Nucleus accumbens (tissue), 56 donors: ENCODE measurements around the gene AEBP2.
"Not testable (repeated sequence)": the region's sequence is repeated elsewhere in the genome, so short reads cannot be mapped to it uniquely, and the experiment has no call there.

ENCODE experiments used
- DNase-seq, 56 donors: peaks; one replicate each; lab custom pipeline; 2025; lab: John Stamatoyannopoulos, UW

Gene AEBP2

DNA sequence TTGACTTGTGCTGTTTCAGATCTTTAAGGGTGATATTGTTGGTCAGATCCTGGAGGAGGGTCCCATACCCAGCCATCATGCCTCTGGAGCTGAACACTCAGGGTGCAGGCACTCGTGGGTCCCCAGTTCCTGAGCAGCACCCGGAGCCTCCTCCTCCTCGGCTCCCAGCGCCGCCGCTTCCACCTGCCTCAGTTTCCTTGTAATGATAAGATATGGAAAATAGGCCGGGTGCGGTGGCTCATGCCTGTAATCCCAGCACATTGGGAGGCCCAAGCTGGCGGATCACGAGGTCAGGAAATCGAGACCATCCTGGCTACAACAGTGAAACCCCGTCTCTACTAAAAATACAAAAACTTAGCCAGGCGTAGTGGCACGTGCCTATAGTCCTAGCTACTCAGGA is 20.2 kb upstream of the AEBP2 start:
- no peak for DNase-seq

DNA sequence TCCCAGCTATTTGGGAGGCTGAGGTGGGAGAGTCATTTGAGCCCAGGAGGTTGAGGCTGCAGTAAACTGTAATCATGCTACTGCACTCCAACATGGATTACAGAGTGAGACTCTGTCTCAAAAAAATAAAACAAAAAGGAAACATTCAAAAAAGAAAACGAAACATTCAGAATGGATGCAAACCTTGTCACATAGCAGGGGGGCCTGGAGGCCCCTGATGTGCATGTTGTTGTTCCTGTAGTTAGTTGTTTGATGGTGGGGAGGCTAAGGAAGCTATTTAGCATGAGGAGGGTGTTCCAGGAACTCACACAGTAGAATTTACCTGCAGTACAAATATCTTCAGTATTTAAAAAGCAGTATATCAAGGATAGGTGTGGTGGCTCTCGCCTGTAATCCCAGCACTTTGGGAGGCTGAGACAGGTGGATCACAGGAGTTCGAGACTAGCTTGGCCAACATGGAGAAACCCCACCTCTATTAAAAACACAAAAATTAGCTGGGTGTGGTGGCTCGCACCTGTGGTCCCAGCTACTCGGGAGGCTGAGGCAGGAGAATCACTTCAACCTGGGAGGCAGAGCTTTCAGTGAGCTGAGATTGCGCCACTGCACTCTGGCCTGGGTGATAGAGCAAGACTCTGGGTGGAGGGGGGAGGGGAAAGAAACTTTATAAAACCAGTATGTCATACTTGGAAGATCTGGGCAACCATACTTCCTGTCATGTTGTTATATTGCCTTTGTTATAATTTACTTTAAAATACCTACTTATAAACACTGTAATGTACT is 17.6 kb upstream of the AEBP2 start:
- no peak for DNase-seq

GRCh38 chr12:19423166-19423930 is 15.9 kb upstream of the AEBP2 start:
- no peak for DNase-seq

GRCh38 chr12:19428246-19428645 is 11.0 kb upstream of the AEBP2 start:
- DNase-seq: no peak

GRCh38 chr12:19429491-19429890 is 9.8 kb upstream of the AEBP2 start:
- DNase-seq: not testable (repeated sequence)

DNA sequence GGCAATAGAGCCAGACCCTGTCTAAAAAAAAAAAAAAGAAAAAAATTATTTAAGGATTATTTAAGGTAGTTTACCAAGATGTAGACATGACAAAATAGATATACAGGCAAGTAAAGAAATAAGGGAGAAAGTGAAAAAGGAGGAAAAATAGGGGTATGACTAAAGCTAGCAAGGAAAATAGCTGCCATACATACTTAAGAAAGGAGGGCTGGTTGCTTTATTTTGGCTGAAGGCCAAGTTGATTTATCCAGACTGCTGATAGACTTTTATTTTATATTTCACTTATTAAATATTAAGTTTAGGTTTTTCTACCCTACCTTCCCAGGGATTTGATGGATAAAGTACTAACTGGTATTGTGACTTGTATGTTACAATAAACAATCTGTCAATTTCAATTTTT is 8.3 kb upstream of the AEBP2 start:
- DNase-seq: no peak

- DNase-seq: peak in 1 of 56 donors; percentile 8
Observed at GRCh38 chr12:19431407-19432308, 7.6 kb upstream of the AEBP2 start.

- no peak for DNase-seq
Observed at GRCh38 chr12:19432309-19433170, 6.8 kb upstream of the AEBP2 start.

DNA sequence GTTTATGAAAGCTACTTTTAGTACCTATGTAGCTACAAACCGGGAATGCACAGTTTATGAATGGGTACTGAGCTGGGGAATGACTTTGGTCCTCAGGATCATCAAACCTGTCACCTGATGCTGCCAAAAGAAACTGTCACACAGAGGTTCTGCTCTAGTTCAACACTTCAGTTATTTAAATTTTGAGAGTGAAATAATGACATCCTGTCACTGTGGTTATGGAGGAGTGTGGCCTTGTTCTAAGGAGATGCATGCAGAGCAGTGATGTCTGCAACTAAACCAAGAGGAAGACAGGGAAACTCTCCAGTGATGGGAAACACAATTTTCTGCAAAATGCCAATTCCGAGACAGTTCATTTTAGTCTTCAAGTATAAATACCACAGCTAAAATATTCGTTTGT is 4.8 kb upstream of the AEBP2 start:
- no peak for DNase-seq

DNA sequence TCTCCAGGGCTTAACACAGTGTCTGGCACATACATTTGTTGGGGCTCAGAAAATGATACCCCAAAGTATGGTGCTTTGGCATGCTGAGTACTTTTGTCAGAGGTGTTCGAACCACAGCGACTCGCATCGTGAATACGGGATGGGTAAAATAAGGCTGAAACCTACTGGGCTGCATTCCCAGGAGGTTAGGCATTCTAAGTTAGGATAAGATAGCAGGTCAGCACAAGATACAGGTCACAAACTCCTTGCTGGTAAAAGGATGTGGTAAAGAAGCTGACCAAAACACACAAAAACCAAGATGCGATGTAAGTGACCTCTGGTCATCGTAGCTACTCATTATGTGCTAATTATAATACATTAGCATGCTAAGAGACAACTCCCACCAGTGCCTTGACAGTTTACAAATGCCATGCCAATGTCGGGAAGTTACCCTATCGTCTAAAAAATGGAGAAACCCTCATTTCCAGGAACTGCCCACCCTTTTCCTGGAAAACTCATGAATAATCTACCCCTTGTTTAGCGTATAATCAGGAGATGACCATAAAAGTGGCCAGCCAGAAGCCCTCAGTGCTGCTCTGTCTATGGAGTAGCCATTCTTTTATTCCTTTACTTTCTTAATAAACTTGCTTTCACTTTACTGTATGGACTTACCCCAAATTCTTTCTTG is 3.3 kb upstream of the AEBP2 start:
- no peak for DNase-seq

GRCh38 chr12:19436931-19437330 is 2.4 kb upstream of the AEBP2 start:
- no peak for DNase-seq

DNA sequence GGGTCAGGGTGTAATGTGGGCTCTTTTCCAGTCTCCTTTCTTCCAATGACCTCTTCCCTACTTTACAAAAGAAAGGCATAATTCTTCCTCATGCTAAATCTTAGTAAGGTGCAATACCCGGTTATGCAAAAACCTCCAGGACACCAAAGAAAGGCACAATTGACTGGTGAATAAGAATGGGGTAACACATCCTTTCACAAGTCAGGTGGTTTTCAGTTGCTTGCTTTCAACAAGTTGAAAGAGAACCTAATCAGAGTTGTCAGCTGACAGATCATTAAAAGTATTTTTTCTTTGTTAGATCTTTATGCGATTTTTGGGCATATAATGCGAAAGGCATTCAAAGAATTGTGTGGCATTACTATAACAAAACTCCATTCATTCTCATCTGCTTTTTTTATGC is 1.3 kb upstream of the AEBP2 start:
- no peak for DNase-seq

- peak in 48 of 56 donors; percentile 3 to 68 (median 46) for DNase-seq
Observed at GRCh38 chr12:19440019-19440858, 947 bp downstream of the AEBP2 start.

DNA sequence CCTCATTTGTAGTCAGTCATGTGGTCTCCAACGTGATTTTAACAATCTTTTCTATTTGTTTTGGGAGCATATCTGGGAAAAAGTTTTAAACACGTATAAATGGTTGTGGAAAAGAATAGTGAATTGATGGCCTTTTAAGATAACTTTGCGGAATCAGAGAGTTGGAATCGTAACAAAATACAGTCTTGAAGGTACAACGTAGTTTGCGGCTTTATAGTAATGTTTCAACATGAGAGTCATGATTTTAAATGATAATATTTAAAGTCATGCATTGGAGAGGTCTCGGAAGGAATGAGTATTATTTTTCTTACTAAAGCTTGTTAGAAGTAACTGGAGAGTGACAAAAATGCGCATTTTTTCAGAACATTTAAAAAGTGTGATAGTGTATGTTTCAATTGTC is 1.6 kb downstream of the AEBP2 start:
- no peak for DNase-seq

GRCh38 chr12:19443585-19443984 is 4.3 kb downstream of the AEBP2 start:
- no peak for DNase-seq

- DNase-seq: no peak
Observed at GRCh38 chr12:19444097-19444496, 4.8 kb downstream of the AEBP2 start.

GRCh38 chr12:19447386-19447785 is 8.1 kb downstream of the AEBP2 start:
- DNase-seq: no peak

DNA sequence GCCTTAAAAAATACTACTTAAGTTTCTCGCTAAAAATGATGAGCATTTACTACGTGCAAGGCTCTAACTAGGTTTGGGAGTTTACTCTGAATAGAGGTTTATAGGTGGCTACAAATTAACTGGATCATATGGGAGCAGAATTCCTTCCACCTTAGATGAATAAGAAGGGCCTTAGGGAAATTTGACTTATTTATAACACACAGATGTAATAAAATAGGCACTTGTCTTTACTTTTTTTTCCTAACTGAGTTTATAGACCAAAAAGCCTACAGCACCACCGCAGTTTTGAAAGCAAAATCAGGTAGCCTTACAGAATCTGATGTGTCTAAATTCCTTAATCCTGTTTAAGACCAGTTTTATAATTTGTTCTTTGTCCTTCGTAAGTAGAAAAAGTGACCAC is 10.5 kb downstream of the AEBP2 start:
- DNase-seq: no peak

DNA sequence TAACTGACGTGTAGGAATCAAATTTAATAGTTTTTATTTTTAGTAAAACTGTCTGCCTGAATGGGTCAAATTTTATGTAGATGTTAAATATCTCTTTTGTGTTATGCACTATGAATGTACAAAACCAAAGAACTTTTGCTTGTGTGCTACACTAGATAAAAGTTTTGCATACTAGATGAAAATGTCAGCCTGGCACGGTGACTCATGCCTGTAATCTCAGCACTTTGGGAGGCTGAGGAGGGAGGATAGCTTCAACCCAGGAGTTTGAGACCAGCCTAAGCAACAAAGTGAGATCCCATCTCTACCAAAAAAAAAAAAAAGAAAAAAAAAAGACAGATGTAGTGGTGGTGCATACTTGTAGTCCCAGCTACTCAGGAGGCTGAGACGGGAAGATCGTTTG is 11.1 kb downstream of the AEBP2 start:
- DNase-seq: no peak
